Stimulated activated naive CD4-positive, alpha-beta T cell treated with Interleukin-2 at 50 U/mL for 16 hours (primary cell): ENCODE results near the gene NCKAP5.

Experiments
- DNase-seq: peaks from one replicate; lab custom pipeline; 2025; lab: John Stamatoyannopoulos, UW

NCKAP5 gene

DNA sequence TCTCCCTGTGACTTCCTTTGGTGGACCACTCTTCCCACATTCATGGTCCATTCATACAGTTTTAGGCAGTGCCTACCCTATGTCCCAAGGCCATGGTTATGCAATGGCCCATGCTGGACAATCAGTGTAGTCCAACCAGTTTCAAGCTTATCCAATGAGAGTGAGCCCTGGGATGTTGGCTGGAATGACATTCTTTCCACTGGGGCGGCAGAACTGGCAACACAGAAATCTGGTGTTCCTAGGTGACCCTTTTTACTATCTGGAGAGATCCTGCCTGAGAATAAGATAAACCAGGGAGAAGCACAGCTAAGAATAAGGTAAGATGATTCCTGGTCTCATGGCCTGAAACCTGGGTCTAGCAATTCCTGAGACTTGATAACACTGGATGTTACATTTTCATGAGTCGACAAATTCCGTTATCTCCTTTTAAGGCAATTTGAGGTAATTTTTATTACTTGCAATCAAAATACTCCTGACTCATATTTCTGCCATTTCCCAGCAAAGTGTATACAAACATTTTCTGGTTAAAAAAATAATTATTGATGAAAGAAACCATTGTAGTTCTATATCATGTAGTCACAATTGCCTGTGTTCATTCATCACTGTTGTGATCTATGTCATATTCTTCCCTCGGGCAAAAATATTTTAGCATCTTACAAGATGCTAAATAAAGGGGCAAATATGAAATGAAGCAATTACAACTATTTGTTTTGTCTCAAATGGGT is 626.8 kb downstream of the NCKAP5 start:
- DNase-seq, result no peak

DNA sequence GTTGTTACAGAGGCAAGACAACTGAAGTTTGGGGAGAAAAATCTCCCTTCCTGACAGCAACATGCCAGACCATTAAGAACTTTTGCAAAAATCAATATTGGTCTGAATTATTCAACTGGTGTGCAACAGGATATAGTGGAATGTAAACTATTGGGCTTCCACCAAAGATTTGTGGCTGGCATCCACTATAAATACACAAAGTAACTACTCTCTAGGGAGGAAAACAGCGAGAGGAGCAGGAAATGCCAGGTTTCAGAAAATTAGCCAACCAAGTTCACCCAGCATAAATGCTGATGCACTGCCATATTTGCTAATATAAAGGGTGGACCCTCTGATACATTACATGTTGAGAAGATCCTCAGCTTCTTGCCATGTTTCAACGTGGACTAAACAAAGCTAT is 630.6 kb downstream of the NCKAP5 start:
- no peak for DNase-seq

DNA sequence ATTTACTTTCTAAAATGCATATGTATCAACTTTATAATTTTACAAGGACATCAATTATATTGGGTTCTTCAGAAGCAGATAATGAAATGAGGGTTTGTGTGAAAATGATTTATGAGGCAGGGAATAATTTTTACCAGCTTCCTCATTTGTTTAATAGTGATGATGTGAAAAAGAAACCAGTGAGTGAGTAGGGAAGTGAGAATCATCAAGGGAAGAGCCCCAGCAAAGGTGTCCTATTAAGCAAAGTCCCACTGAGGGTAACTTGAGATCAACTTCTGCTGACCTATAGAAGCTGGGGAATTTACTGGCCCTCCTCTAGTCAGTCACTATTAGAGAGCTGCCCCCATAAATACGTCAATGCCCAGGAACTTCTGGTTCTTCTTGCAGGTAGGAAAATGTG is 631.5 kb downstream of the NCKAP5 start:
- DNase-seq, result no peak

DNA sequence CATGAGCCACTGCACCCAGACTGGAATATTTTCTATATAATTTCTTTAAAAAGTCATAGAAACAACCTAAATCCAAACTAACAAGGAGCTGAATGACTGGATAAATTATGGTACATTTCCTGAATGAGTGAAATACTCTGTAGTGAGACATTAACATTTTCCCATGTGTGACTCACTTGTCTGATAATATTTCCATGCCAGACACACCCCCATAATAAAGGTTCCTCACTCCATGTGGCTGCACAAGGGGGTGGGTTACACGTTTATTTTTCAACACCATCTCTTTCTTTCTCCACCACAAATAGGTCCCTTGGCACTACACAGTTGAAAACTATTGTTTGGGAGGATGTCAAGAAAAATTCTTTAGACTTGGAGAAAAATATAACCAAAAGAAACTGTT is 632.0 kb downstream of the NCKAP5 start:
- no peak for DNase-seq

DNA sequence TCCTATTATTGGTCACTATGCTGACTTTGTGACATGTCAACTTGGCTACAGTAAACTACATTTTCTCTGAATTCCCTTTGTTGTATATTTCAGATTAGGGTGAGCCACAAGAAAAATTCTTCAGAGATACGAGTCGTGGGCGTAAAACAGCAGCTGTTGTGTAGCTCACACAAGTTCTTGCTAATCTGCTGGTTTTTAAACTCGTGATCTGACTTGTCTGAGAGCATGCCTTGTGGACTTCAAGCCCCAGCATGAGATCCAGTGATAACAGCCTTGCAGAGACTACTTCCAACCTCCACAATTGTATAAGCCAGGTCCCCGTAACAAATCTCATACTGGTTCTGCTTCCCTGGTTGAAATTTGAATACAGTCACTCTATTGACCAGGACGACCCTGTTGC is 638.5 kb downstream of the NCKAP5 start:
- no peak for DNase-seq

DNA sequence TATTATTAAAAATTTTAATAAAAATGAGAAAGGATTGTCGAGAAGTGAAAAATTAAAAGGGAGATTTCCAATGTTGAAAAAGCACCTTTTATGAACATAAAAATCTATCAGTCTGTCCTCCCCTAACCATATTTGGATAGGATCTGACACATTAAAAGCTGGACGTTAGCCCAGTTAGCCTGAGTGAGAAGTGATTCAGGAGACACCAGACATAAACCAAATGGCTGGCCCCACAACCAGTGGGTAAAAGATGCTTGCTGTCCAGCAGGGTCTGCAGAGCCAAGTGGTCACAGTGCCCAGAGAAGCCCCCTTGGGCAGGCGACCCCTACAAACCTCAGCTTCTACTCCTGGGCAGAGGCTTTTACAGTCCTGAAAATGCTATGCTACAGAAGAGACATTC is 644.5 kb downstream of the NCKAP5 start:
- DNase-seq, result no peak

DNA sequence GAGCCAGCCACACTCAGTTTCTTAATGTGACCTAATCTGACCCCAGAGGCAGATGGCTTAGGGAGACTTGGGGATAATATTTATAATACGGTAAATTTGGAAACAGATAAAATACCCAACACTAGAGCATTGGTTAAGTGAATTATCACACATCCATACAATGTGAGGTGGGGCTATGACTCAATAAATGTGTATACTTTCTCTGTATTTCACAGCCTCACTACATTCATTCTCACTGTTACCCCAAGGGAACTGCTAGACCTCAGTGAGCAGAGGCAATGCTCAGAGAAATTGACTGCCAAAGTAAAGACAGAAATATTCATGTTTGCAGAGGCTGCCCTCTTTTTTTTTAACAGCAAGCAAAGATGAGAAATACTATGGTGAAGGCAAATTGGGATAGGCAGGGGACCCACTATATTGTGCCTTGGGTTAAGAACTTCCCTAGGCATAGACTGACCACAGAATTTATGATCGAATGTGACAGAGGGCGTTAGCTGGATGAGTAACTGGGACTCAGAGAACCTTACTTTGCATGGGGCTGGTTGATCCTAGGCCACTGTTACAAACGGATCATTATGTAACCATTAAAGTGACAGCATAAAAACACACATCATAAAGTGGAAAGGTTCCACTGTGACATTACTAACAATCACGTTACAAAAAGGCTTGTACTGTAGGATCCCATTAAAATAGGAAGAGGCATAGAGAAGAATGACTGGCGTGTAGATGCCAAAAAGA is 652.3 kb downstream of the NCKAP5 start:
- no peak for DNase-seq

DNA sequence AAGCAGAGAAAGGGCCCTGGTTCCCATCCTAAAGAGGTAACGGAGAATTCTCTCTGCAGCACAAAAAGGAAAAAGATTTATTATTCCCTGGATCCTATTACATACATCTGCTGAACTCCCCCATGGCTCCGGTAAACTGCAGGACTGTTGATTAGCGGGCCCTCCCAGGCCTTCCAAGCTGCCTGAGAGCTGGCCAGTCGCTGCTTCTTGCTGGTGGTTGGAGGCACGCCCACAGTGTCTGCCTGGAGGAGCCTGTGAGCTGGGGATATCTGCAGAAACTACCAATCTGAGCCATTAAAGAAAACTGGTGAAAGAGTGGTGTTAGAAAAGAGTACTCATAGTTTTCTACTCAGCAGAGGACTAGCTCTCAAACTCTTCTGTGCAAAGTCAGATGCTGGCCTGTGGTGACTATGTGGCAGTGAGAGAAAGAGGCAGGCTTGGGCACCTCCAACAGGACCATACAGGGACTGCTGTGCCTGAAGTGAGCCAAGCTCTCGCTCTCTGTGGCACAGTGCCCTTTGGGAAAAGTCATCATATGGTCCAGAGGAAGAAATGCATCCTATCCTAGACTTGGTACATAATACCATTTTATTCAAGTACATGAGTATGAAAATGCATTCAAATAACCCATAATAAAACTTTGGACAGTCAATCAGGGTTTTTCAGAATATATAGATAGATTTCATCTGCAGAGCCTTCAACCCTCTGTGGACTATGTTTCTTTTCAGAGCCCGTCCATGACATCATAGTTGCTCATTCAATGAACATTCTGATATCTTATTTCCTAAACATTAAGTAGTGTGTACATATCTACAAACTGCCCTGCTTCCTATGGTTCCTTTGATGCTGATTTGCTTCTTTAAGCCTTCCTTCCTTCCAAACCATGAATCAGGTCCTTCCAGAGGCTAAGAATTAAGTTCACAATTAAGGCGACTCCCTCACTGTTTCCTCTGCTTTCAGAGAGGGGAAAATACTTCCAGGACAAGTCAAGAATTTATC is 656.2 kb downstream of the NCKAP5 start:
- DNase-seq, result no peak

DNA sequence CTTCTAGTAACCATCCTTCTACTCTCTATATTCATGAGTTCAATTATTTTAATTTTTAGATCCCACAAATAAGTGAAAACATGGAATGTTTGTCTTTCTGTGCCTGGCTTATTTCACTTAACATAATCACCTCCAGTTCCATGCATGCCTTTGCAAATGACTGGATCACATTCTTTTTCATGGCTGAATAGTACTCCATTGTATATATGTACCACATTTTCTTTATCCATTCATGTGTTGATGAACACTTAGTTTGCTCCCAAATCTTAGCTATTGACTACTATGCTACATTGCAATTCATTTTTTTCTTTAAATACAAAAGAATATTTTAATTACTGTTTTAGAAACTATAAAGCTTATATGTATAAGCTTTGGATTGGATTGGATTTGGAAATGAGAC is 657.8 kb downstream of the NCKAP5 start:
- DNase-seq, result no peak

DNA sequence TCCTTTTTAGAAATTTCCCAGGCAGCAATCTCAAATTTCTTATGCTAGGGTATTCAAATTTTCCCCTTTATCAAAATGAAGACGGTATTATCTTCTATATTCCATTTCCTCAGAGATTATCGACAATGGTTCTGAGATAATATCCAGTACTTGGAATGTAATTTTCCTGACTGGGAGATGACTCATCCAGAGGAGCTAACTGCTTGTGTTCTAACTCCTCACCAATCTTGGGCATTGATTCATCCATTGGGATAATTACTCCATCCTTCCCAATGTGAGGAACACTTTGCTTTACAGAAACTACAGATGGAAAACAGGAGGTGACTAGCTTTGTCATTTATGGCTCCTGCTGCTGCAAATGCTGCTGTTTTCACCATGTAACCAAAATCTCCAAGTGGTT is 658.8 kb downstream of the NCKAP5 start:
- DNase-seq, result no peak

DNA sequence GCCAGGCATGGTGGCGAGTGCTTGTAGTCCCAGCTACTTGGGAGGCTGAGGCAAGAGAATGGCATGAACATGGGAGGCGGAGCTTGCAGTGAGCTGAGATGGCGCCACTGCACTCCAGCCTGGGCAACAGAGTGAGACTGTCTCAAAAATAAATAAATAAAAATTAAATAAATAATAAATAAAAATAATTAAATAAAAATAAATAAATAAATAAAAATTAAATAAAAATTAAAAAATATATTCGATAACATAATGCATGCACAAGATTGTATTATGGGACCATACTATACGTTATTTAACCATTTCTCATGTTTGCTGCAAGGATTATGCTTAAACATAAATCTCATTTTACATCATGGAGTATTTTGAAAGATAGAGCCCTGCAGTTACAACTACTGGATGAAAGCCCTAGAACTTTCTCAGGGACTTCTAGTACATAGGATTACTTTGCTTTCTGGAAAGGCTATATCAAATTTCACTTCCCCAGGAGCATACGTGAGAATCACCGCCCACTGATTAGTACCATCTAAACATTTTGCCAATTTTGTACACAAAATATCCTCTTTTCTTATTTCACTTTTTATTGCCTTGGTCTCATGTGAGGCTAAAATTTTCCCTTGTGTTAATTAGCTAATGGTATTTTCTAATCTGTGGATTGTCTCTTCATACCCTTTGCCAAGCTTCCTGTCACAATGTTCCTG is 664.0 kb downstream of the NCKAP5 start:
- no peak for DNase-seq

DNA sequence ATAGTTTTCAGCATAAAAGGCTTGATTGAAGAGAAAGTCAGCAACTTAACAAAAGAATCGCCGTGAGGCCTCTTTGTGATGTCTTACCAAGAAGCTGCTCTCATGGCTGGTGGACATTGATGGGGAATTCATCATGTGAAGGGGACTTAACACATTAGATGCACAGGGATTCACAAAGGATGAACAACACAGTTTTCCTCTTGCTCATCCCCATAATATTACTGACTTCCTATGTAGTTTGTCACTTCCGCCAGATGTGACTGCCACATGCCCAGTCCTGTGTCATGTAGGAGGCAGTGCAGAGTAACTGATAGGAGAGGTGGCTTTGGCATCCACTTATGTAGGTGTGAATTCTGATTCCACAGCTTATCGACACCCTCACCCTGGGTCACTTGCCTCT is 665.6 kb downstream of the NCKAP5 start:
- no peak for DNase-seq

DNA sequence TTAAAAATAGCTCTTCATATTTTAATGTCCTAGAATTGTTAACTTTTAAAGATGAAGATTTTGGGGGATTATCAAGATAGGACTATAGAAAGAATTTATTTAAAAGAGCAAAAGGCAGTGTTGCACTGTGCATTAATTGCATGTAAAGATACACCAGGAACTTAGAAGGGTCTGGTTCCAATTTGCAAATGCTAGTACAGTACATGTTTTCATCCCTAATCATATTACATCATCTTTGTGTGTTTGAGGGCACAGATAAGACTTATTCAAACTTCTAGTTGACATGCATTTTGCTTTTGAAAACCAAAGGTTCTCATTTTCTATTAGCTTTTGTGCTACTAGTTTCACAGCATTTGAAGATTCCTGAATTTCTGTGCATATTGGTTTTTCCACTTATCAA is 666.6 kb downstream of the NCKAP5 start:
- no peak for DNase-seq

DNA sequence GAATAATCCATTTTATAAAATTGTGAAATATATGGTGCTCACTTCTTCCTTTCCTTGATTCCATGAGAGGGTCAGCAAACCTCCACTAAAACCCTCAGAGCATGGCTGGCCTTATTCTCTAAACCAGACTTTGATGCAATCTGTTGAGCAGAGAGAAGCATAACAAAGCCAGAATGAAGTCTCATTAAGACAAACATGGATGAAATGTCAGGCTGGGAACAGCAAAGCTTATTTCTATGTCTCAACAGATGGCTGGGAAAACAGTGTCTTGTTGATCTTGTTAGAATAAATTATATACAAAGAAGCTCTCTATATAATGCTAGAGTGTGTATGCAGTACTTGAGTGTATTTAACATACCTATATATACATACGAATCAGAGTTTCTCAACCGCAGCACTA is 671.2 kb downstream of the NCKAP5 start:
- DNase-seq, result no peak

DNA sequence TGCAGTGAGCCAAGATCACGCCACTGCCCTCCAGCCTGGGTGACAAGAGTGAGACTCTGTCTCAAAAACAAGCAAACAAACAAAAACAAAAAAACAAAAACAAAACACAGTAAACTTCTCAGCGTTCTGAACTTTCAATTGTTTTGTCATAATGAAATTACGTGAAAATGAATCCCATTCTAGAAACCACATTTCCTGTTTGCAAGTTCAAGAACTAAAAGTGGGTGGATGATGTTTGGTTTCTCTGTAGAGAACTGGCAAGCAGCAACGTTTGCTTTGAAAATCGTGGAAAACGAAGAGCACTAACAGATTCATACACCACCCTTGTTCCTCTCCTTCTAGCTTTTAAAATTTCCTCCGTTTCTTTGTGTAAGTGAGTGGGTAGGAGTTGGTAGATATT is 672.2 kb downstream of the NCKAP5 start:
- no peak for DNase-seq

DNA sequence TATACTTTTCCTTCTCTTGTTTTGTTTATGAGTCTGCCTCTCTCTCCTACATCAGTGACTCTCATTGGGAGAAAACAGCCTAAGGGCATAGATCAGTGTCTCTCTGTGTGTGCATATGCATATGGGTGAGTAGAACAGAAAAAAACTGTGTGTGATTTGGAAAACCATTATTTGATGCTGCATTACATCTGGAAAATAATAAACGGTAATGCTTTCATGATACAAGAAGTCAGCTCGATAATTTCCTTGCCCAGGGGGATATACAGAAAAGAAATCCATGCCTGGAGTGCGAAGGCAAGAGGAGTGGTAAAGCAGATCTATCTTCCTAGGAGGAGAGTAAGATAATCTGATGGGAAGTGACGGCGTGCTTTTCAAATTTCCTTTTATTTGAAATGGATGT is 676.8 kb downstream of the NCKAP5 start:
- DNase-seq, result no peak

DNA sequence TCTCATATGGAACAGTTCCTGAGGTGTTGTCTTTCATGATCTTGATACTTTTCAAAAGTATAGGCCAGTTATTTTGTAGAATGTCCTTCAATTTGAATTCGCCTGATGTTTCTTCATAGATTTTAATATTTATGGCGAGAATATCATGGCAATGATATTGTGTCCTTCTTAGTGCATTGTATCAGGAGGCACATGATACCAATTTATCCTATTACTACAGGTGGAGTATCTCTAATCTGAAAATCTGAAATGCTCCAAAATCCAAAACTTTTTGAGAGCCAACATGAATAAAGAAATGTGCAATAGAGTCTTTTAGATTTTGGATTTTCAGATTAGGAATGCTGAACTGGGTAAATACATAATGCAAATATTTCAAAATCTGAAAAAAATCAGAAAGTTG is 681.7 kb downstream of the NCKAP5 start:
- no peak for DNase-seq

DNA sequence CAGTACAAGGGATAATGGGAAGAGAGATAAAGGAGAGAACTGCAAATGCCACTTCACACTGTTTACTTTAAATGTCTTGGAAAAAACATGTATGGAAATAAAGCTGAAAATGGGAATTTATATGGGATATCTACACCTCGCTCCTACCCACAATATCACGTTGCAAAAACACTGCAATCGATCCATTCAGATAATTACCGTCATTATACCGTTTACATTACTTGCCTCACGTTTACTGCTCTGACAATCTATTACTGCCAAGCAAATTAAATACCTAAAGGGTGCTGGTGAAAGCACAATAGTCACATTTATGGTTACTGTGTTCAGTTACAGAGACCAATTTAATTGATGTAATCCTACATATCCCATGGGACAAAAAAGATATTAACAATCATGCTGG is 683.6 kb downstream of the NCKAP5 start:
- DNase-seq, result no peak

DNA sequence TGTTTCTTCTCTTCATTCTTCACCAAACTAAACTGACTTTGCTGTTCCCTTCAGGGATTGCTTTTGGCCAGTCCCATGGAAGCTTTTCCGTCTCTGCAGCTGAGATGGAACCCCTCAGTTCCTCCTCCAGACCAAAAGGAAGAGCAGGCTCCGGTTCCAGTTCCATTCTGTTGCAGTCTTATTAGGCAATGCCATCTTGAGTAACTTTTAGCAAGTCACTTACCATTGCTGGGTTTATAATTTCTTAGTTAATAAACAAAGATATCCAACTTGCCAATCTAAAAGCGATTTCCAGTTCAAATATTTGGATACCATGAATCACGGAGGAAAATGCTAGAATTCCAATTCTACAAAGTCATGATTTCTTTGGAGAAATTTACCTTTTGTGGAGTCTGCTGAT is 684.0 kb downstream of the NCKAP5 start:
- DNase-seq, result no peak

DNA sequence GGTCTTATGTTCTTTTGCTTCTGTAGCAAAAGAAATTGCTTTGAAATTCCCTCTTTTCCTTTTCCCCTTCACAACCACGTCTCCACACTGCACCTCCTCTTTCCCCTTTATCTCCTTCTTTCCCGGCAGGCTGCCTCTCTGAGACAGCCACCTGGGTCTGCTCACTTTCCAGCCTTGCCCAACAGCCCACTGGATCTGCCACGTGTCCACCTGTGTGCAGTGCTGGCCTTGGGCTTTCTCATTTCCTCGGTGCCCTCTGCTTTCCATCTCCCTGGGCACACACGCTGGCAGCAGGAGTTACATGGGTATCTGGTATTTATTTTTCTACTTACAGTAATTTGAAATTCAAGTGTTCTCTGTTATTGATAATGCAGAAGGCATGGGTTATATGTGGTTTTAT is 684.8 kb downstream of the NCKAP5 start:
- DNase-seq, result no peak

DNA sequence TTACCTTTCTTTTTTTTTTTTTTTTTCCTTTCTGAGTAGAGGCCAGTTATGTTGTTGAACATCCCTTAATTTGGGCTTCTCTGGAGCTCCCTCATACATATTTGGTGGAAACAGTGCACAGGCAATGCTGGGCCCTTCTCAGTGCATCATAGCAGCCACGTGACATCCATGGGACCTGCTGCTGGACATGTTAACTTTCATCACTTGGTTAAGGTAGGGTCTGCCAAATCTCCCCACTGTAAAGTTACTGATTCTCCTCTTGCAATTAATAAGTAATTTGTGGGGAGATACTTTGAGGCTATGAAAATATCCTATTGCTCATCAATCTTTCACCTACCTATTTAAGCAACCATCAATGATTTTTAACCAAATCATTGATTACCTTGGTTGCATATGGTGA is 686.7 kb downstream of the NCKAP5 start:
- no peak for DNase-seq

DNA sequence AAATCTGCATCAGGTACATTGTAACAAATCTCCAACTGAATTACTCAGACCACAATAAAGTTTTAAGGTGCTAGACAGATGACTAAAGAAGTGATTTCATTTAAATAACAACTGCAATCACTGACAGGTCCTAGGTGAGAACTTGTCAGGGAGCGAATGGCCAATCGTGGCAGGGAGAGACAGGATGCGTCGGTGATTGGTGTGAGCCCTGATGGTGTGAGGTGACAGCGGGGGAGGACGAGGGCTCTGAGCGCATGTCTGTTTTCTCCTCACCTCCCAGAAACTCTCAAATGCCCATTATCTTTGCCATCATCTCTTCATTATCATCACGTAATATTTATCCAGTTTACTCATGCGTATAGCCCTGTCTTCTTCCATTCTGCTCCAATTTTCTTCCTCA is 690.3 kb downstream of the NCKAP5 start:
- DNase-seq, result no peak
